BLaER1 treated with 17β-estradiol and CSF1 and Interleukin-3, amounts not matched to agents 10 nM and 100 nM (cell line): ENCODE measurements around the gene DDX39A.
"Not testable (repeated sequence)": the region's sequence is repeated elsewhere in the genome, so short reads cannot be mapped to it uniquely, and the experiment has no call there.

Experiments used
- H3K27ac ChIP-seq, 11 experiments: shearing (Covaris generic); formaldehyde crosslinking; 2 replicates each; pipeline ENCODE4 v1.8.1; 2022
- H3K27me3 ChIP-seq, 11 experiments: shearing (Covaris generic); formaldehyde crosslinking; 2 replicates each; pipeline ENCODE4 v1.8.1; 2022
- H3K36me3 ChIP-seq, 11 experiments: shearing (Covaris generic); formaldehyde crosslinking; 2 replicates each; pipeline ENCODE4 v1.8.1; 2022
- H3K4me1 ChIP-seq, 10 experiments: shearing (Covaris generic); formaldehyde crosslinking; 2 replicates each; pipeline ENCODE4 v1.8.1; 2022
- H3K4me2 ChIP-seq, 11 experiments: shearing (Covaris generic); formaldehyde crosslinking; 2 replicates each; pipeline ENCODE4 v1.8.1; 2022
- H3K4me3 ChIP-seq, 10 experiments: shearing (Covaris generic); formaldehyde crosslinking; 2 replicates each; pipeline ENCODE4 v1.8.1; 2022
- H3K9ac ChIP-seq, 11 experiments: shearing (Covaris generic); formaldehyde crosslinking; 2 replicates each; pipeline ENCODE4 v1.8.1; 2022
- H3K9me3 ChIP-seq, 11 experiments: shearing (Covaris generic); formaldehyde crosslinking; replicated peaks in 1 of 11; 2 replicates each; pipeline ENCODE4 v1.8.1; 2022
- H4K20me1 ChIP-seq, 11 experiments: shearing (Covaris generic); formaldehyde crosslinking; 2 replicates each; pipeline ENCODE4 v1.8.1; 2022
- Cebpa-rat ChIP-seq, 11 experiments: shearing (Covaris generic); IDR thresholded peaks; 2 replicates each; pipeline ENCODE4 v1.8.1; 2022

The DDX39A gene

DNA sequence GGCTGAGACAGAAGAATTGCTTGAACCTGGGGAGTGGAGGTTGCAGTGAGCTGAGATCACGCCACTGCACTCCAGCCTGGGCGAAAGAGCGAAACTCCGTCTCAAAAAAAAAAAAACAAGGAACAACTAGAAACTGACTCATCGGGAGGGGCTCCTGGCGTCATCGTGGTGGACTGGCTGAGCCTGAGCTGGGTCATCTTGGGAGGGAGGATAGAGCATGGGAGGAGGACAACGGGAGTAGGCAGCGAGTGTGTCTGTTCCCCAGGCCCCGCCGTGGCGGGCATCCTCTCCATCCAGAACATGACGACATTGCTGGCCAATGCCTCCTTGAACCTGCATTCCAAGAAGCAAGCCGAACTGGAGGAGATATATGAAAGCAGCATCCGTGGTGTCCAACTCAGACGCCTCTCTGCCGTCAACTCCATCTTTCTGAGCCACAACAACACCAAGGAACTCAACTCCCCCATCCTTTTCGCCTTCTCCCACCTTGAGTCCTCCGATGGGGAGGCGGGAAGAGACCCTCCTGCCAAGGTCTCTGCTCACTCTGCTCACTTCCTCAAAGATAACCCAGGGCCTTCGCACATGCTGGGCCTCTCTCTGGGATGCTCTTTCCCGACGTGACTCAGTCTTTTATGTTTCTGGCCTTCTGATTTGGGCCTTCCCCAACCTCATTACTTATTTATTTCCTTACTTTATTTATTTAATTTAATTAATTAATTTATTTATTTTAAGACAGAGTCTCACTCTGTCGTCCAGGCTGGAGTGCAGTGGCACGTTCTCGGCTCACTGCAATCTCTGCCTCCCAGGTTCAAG is 16.6 kb downstream of the DDX39A start:
- Histone ChIP-seq H3K4me1 (peaks cover 34 to 54% (median 41%) of the 10 kb centered on the region in 10 experiments), H3K4me2 (peak overlapping the region in 7 of 11 experiments; percentile 57 to 75 (median 69); a peak in 14 of 22 replicates), H3K27ac (peak overlapping the region in 6 of 11 experiments; percentile 8 to 68 (median 40); a peak in 6 of 22 replicates), H3K4me3 (no peak overlapping the region), H3K9me3 (no peaks in the 10 kb centered on the region), H3K27me3 (no peaks in the 10 kb centered on the region), H4K20me1 (peaks cover 0 to 19% (median 11%) of the 10 kb centered on the region in 11 experiments; a peak in 17 of 22 replicates), H3K36me3 (peaks cover 65 to 85% (median 75%) of the 10 kb centered on the region in 11 experiments), H3K9ac (peak overlapping the region in 1 of 11 experiments; percentile 11; a peak in 1 of 22 replicates)
- no peak for TF ChIP-seq Cebpa-rat (IDR thresholded peaks at IDR 0.05)

DNA sequence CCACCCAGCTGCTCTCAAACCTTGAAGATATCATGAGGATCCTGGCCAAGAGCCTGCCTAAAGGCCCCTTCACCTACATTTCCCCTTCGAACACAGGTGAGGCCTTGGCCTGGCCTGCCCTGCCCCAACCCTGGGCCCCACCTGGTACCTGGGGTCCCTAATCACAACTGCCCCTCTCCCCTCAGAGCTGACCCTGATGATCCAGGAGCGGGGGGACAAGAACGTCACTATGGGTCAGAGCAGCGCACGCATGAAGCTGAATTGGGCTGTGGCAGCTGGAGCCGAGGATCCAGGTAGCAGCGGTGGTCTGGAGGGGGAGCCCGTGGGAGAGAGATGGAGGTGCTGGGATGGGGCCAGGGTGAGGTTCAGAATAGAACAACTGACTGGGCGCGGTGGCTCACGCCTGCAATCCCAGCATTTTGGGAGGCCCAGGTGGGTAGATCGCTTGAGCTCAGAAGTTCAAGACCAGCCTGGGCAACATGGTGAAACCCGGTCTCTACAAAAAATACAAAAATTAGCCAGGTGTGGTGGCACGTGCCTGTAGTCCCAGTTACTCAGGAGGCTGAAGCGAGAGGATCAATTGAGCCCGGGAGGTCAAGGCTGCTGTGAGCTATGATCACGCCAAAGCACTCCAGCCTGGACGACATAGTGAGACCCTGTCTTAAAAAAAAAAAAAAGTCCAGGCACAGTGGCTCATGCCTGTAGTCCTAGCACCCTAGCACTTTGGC is 17.5 kb downstream of the DDX39A start:
- H3K4me1 ChIP-seq = peaks cover 30 to 48% (median 38%) of the 10 kb centered on the region in 10 experiments
- H3K27ac ChIP-seq = peak overlapping the region in 10 of 11 experiments; percentile 5 to 69 (median 55); a peak in 19 of 22 replicates
- peak overlapping the region in 8 of 11 experiments; percentile 26 to 58 (median 44); a peak in 13 of 22 replicates for H3K9ac ChIP-seq
- no peaks in the 10 kb centered on the region for H3K9me3 ChIP-seq
- peaks cover 57 to 82% (median 68%) of the 10 kb centered on the region in 11 experiments for H3K36me3 ChIP-seq
- H4K20me1 ChIP-seq = peaks cover 0 to 10% (median 4%) of the 10 kb centered on the region in 11 experiments; a peak in 15 of 22 replicates
- no peaks in the 10 kb centered on the region for H3K27me3 ChIP-seq
- H3K4me3 ChIP-seq = peak overlapping the region in 3 of 10 experiments; percentile 2 to 23 (median 3); a peak in 3 of 20 replicates
- H3K4me2 ChIP-seq = peak overlapping the region; percentile 57 to 78 (median 69)
- no peak for TF ChIP-seq Cebpa-rat (IDR thresholded peaks at IDR 0.05)

DNA sequence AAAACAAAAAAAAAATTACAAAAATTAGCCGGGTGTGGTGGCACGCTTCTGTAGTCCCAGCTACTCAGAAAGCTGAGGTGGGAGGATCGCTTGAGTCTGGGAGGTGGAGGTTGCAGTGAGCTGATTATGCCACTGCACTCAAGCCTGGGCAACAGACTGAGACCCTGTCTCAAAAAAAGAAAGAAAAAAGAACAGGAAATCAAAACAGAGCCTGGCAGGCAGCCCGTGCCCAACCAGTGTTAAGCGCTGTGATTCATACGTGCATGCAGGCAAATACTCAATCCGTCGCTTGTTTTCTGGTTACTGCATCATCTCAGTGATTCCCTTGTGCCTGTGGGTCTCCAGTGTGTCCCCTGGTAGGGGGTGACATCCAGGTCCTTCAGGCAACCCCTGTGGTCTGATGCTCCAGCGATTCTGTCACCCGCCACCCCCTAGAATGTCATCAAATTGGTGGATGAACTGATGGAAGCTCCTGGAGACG is 18.1 kb downstream of the DDX39A start:
- Histone ChIP-seq H3K27me3 (no peaks in the 10 kb centered on the region), H4K20me1 (peaks cover 0 to 11% (median 0%) of the 10 kb centered on the region in 11 experiments; a peak in 4 of 22 replicates), H3K9me3 (no peaks in the 10 kb centered on the region), H3K4me1 (peaks cover 26 to 44% (median 33%) of the 10 kb centered on the region in 10 experiments), H3K36me3 (peaks cover 59 to 84% (median 71%) of the 10 kb centered on the region in 11 experiments), H3K4me3 (peak overlapping the region in 4 of 10 experiments; percentile 2 to 23 (median 12); a peak in 3 of 20 replicates), H3K4me2 (peak overlapping the region; percentile 57 to 78 (median 69)), H3K27ac (peak overlapping the region in 10 of 11 experiments; percentile 5 to 69 (median 55); a peak in 19 of 22 replicates), H3K9ac (peak overlapping the region in 8 of 11 experiments; percentile 26 to 58 (median 44); a peak in 15 of 22 replicates)
- TF ChIP-seq Cebpa-rat (IDR thresholded peaks at IDR 0.05) = peak in 3 of 11 experiments; percentile 27 to 63 (median 43); a peak in 2 of 22 replicates

DNA sequence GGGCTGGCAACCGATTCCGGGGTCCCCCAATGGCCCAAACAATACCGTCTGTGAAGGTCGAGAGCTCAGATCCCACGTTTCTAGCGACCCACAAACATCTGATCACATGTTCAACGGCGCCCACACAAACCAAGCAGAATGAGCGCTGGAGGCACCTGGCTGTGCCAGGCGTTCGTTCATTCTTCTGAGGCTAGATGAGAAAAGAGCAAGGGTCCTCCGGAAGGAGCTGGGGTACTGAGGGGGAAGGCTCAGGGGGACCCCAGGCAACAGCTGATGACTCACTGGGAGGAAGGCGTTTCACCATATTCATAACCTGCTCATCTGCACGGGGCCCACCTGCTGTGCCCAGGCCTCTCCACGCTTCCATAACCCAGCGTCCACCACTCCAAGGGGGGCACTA is 22.0 kb downstream of the DDX39A start:
- H3K27ac ChIP-seq, H3K4me3 ChIP-seq, H3K4me2 ChIP-seq, H3K27me3 ChIP-seq, H3K9me3 ChIP-seq, H3K9ac ChIP-seq: not testable (repeated sequence)
- Histone ChIP-seq H3K36me3 (peaks cover 58 to 84% (median 72%) of the 10 kb centered on the region in 11 experiments), H4K20me1 (peaks cover 0 to 26% (median 0%) of the 10 kb centered on the region in 11 experiments; a peak in 5 of 22 replicates), H3K4me1 (peaks cover 19 to 30% (median 23%) of the 10 kb centered on the region in 10 experiments)

DNA sequence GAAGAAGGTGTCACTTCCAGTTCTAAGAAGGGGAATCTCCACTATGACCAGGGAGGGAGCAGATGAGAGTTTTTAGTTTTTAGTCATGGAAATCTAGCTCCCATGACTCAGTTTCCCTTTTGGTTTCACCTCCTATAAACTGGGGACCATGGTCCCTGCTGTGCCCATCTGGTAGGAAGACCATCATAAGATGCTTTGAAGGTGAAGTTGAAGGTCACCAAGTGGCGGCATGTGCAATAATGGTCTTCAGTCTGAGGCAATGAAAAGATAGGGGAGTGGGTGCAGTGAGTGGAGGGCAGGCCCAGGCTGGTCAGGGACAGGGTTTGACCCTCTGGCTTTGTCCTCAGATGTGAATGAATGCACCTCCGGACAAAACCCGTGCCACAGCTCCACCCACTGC is 22.4 kb downstream of the DDX39A start:
- peaks cover 57 to 84% (median 74%) of the 10 kb centered on the region in 11 experiments for H3K36me3 ChIP-seq
- H3K4me2 ChIP-seq, H3K27ac ChIP-seq, H3K9ac ChIP-seq, H3K4me3 ChIP-seq, H3K9me3 ChIP-seq, H3K27me3 ChIP-seq: not testable (repeated sequence)
- peaks cover 0 to 26% (median 0%) of the 10 kb centered on the region in 11 experiments; a peak in 5 of 22 replicates for H4K20me1 ChIP-seq
- H3K4me1 ChIP-seq = peaks cover 14 to 26% (median 20%) of the 10 kb centered on the region in 10 experiments

DNA sequence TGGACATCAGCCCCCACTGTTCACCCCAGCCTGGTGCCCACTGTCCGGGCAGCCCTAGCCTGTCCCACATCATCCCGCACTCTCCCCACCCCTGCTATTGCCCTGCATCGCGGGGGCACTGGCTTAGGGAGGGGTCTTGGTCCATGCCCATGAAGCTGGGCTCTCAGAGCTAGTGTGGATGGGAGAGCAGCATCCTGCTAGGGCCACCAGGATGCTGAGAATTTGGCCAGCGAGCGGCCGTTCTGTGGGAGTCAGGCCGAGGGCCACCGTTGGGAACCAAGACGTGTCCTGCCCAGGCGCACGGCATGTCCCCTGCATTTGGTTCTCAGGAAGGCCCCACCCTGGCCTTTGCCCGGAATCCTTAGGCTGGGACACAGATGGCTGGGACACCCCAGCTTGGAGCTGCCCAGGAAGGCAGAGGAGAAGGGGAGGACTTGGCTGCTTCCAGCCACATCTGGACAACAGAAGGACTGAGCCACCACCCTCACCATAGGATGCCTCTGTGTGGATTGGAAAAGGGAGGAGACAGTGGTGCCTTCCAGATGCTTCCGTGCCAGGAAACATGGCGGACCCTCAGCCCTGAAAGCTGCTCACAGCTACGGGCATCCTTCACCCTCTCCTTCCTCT is 23.3 kb downstream of the DDX39A start:
- Histone ChIP-seq H3K4me2 (no peak overlapping the region), H3K9ac (no peak overlapping the region), H3K4me1 (peaks cover 5 to 17% (median 11%) of the 10 kb centered on the region in 10 experiments), H3K4me3 (no peak overlapping the region), H3K27me3 (no peaks in the 10 kb centered on the region), H3K36me3 (peaks cover 61 to 84% (median 75%) of the 10 kb centered on the region in 11 experiments), H3K9me3 (no peaks in the 10 kb centered on the region), H4K20me1 (peaks cover 0 to 26% (median 0%) of the 10 kb centered on the region in 11 experiments; a peak in 4 of 22 replicates), H3K27ac (no peak overlapping the region)
- TF ChIP-seq Cebpa-rat (IDR thresholded peaks at IDR 0.05) = no peak

DNA sequence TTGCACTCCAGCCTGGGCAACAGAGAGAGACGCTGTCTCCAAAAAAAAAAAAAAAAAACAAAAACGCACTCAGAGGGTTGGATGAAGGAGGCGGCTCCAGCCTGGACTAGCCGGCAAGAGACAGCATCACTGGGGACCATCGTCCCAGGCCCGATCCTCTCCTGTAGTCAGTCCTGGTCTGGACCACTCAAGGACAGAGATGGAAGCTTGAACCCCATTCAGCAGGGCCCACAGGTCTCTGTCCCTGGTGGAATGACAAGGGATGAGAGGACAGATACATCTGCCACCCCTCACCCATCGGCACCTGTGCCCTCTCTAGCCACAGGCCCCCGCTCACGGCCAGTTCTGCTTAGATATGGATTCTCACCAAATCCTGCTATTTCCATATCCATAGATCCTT is 23.9 kb downstream of the DDX39A start:
- Histone ChIP-seq H3K36me3 (peaks cover 67 to 89% (median 81%) of the 10 kb centered on the region in 11 experiments), H3K9ac (no peak overlapping the region), H3K27me3 (no peaks in the 10 kb centered on the region), H3K4me1 (peaks cover 0 to 11% (median 5%) of the 10 kb centered on the region in 10 experiments; a peak in 16 of 20 replicates), H3K9me3 (no peaks in the 10 kb centered on the region), H3K4me2 (no peak overlapping the region), H4K20me1 (peaks cover 0 to 26% (median 0%) of the 10 kb centered on the region in 11 experiments; a peak in 4 of 22 replicates), H3K27ac (no peak overlapping the region), H3K4me3 (no peak overlapping the region)
- no peak for TF ChIP-seq Cebpa-rat (IDR thresholded peaks at IDR 0.05)

DNA sequence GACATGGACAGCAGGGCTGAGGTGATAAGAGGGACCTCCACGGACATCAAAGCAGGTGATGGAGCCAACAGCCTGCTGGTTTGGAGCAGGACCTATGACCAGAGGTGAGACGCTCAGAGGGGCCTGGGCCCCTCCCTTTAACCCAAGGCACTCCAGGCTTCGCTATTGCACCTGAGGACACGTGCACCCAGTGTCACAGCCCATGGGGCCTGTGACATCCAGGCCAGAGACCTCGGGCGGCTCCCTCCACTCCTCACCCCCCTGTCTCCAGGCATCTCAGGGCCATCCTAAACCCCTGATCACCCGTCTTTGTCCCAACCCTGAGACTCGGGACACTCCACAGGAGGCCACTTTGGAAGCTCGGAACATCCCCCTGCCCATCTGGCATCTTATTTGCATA is 25.0 kb downstream of the DDX39A start:
- Histone ChIP-seq H3K9me3 (no peaks in the 10 kb centered on the region), H3K36me3 (peaks cover 69 to 86% (median 78%) of the 10 kb centered on the region in 11 experiments), H3K4me1 (peaks cover 0 to 11% (median 5%) of the 10 kb centered on the region in 10 experiments; a peak in 9 of 20 replicates), H3K4me3 (no peak overlapping the region), H3K4me2 (no peak overlapping the region), H4K20me1 (peaks cover 0 to 26% (median 0%) of the 10 kb centered on the region in 11 experiments; a peak in 4 of 22 replicates), H3K9ac (no peak overlapping the region), H3K27ac (no peak overlapping the region), H3K27me3 (no peaks in the 10 kb centered on the region)
- TF ChIP-seq Cebpa-rat (IDR thresholded peaks at IDR 0.05) = no peak
